Endodermal cell (in vitro differentiated cells): ENCODE data around the gene CDK5RAP2. TPM values are rescaled to one million over a fixed set of nuclear protein-coding genes. Genes with fewer than 3 reads are reported as not detected.

ENCODE experiments used
- DNase-seq: peaks from one replicate; pipeline ENCODE4 v3.0.0-alpha.2; 2017
- H3K27ac ChIP-seq: 2 replicates; pipeline ENCODE4 v1.5.1; 2013; ENCODE audit warnings: mild to moderate bottlenecking, low read depth, low read length, moderate library complexity
- H3K27me3 ChIP-seq: 2 replicates; pipeline ENCODE4 v1.6.1; 2013; ENCODE audit warnings: mild to moderate bottlenecking, low read length, moderate library complexity; ENCODE audit not compliant: insufficient read depth, control insufficient read depth, poor library complexity, severe bottlenecking
- H3K36me3 ChIP-seq: 2 replicates; pipeline ENCODE4 v1.7.0; 2013; ENCODE audit warnings: mild to moderate bottlenecking, low read length, moderate library complexity; ENCODE audit not compliant: control insufficient read depth, insufficient read depth
- H3K4me1 ChIP-seq: one replicate; pipeline ENCODE4 v1.7.0; 2013; ENCODE audit warnings: low read length; ENCODE audit not compliant: control insufficient read depth, insufficient read depth
- H3K4me3 ChIP-seq: 2 replicates; pipeline ENCODE4 v1.5.1; 2013; ENCODE audit warnings: mild to moderate bottlenecking, low read length, moderate library complexity
- H3K9ac ChIP-seq: 2 replicates; pipeline ENCODE4 v1.6.1; 2013; ENCODE audit warnings: mild to moderate bottlenecking, low read length, moderate library complexity; ENCODE audit not compliant: poor library complexity, severe bottlenecking; ENCODE audit errors: extremely low read depth
- H3K9me3 ChIP-seq: 2 replicates; pipeline ENCODE4 v1.6.1; 2013; ENCODE audit warnings: mild to moderate bottlenecking, low read length, moderate library complexity; ENCODE audit not compliant: control insufficient read depth
- H3K27ac Mint-ChIP-seq: 2 replicates; pipeline ENCODE4 v1.8.0; 2020; ENCODE audit warnings: mixed read lengths
- H3K27me3 Mint-ChIP-seq: 2 replicates; pipeline ENCODE4 v1.8.0; 2021; ENCODE audit warnings: mild to moderate bottlenecking, mixed read lengths; ENCODE audit not compliant: insufficient read depth
- H3K36me3 Mint-ChIP-seq: 2 replicates; pipeline ENCODE4 v1.8.0; 2020; ENCODE audit warnings: low read depth, mixed read lengths
- H3K4me1 Mint-ChIP-seq: 2 replicates; pipeline ENCODE4 v1.8.0; 2020; ENCODE audit warnings: mixed read lengths
- H3K4me3 Mint-ChIP-seq: 2 replicates; pipeline ENCODE4 v1.8.0; 2020; ENCODE audit warnings: mild to moderate bottlenecking, moderate library complexity, mixed read lengths
- H3K9me3 Mint-ChIP-seq: 2 replicates; pipeline ENCODE4 v1.8.0; 2020; ENCODE audit warnings: mild to moderate bottlenecking, mixed read lengths
- CTCF ChIP-seq: fragments of 200-600 bp; sonication (generic); conservative IDR thresholded peaks from 2 replicates; pipeline ENCODE4 v1.5.0; 2021; ENCODE audit warnings: antibody characterized with exemption, mild to moderate bottlenecking
- WGBS, 2 experiments: methylation state at CpG; one replicate each; pipeline versions ENCODE4 v1.1.5 to v1.1.7; 2013; ENCODE audit warnings: missing lambda C conversion rate in 2 of 2, mixed read lengths in 1 of 2; ENCODE audit not compliant: insufficient coverage in 1 of 2, insufficient read length in 1 of 2; 5-methylcytosine and 5-hydroxymethylcytosine counted together
- total RNA-seq, 2 donors: library from RNA; stranded (reverse); fragmentation: NEBNext Ultra II Directional in 1 of 2; extraction: Animal tissue kit (Norgen Biotek cat#: 25700) in 1 of 2; gene quantifications; 2 replicates in 1 of 2; 3 replicates in 1 of 2; pipeline ENCODE4 v1.2.1, GENCODE V29; 2021

Gene CDK5RAP2
- total RNA-seq, 2 donors from 2014 or later: 68.2 to 92.0 TPM

GRCh38 chr9:120368799-120369198 is 211.2 kb downstream of the CDK5RAP2 start:
- no peak overlapping the region for H3K27ac ChIP-seq
- no peaks in the 10 kb centered on the region for H3K36me3 Mint-ChIP-seq
- H3K4me1 ChIP-seq: peaks cover 3% of the 10 kb centered on the region
- peaks cover 6% of the 10 kb centered on the region for H3K9me3 Mint-ChIP-seq
- no peaks in the 10 kb centered on the region for H3K9me3 ChIP-seq
- 88 to 98% methylated on average over 1 of the region's 1 CpG for WGBS, 2 experiments
- H3K4me3 Mint-ChIP-seq: no peak overlapping the region
- H3K27me3 Mint-ChIP-seq: peaks cover 34% of the 10 kb centered on the region
- H3K36me3 ChIP-seq: no peaks in the 10 kb centered on the region
- DNase-seq: peak; percentile 45
- peaks cover 2% of the 10 kb centered on the region for H3K4me1 Mint-ChIP-seq
- H3K4me3 ChIP-seq: no peak overlapping the region
- no peak overlapping the region for H3K27ac Mint-ChIP-seq
- H3K9ac ChIP-seq: no peak overlapping the region
- no peak for TF ChIP-seq CTCF
- peaks cover 12% of the 10 kb centered on the region for H3K27me3 ChIP-seq

- Mint-ChIP-seq H3K4me3 (no peak overlapping the region), H3K27me3 (peaks cover 28% of the 10 kb centered on the region), H3K36me3 (no peaks in the 10 kb centered on the region), H3K27ac (peak overlapping the region; percentile 78), H3K9me3 (peaks cover 5% of the 10 kb centered on the region), H3K4me1 (peaks cover 18% of the 10 kb centered on the region)
- H3K36me3 ChIP-seq: no peaks in the 10 kb centered on the region
- H3K27me3 ChIP-seq: peaks cover 11% of the 10 kb centered on the region
- no peaks in the 10 kb centered on the region for H3K9me3 ChIP-seq
- H3K4me3 ChIP-seq: no peak overlapping the region
- H3K9ac ChIP-seq: no peak overlapping the region
- DNase-seq: peak; percentile 77
- no peak overlapping the region for H3K27ac ChIP-seq
- WGBS, 2 experiments: 53 to 77% methylated on average over 4 of the region's 4 CpGs
- peak; percentile 63 for TF ChIP-seq CTCF
- peaks cover 9% of the 10 kb centered on the region for H3K4me1 ChIP-seq
These were observed 213.3 kb downstream of the CDK5RAP2 start for GRCh38 chr9:120366644-120367019.

GRCh38 chr9:120365386-120365785 is 214.6 kb downstream of the CDK5RAP2 start:
- H3K9ac ChIP-seq: no peak overlapping the region
- H3K4me3 ChIP-seq: no peak overlapping the region
- H3K36me3 Mint-ChIP-seq: no peaks in the 10 kb centered on the region
- 92 to 100% methylated on average over 1 of the region's 1 CpG for WGBS, 2 experiments
- no peak for DNase-seq
- H3K9me3 Mint-ChIP-seq: peaks cover 5% of the 10 kb centered on the region
- H3K4me1 ChIP-seq: peaks cover 9% of the 10 kb centered on the region
- peaks cover 35% of the 10 kb centered on the region for H3K27me3 Mint-ChIP-seq
- H3K4me3 Mint-ChIP-seq: no peak overlapping the region
- no peak overlapping the region for H3K27ac Mint-ChIP-seq
- H3K36me3 ChIP-seq: no peaks in the 10 kb centered on the region
- no peaks in the 10 kb centered on the region for H3K9me3 ChIP-seq
- TF ChIP-seq CTCF: no peak
- no peak overlapping the region for H3K27ac ChIP-seq
- peaks cover 21% of the 10 kb centered on the region for H3K27me3 ChIP-seq
- peaks cover 18% of the 10 kb centered on the region for H3K4me1 Mint-ChIP-seq
